Measurements from ENCODE around the gene NPHP4.
"Not testable (repeated sequence)": the region's sequence is repeated elsewhere in the genome, so short reads cannot be mapped to it uniquely, and the experiment has no call there.

NPHP4 gene

DNA sequence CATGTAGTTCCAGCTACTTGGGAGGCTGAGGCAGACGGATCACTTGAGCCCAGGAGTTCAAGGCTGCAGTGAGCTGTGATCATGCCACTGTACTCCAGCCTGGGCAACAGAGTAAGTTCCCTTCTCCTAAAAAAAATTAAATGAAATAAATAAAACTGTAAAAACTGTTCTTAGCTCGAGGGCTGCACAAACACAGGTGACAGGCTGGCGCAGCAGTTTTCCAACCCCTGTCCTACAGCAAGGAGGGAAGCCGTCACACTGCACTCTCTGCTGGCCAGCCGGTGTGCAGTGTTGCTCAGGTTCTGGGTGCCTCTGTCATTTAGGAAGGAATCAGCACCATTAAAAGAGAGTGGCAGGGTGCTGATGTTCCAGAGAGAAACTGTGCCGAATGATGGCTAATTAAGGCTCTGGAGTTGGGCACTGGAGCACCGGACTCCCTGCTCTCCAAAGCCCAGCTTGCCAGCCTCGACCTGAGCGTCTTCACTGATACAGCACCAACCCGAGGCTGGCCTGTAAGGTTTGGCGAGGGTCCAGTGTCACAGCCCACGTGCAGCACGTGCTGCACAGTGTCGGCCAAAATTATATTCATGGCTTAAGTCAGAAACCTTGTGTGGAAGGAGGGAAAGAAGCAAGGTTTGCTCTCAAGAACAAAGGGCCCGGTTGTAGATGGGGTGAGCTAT lies 27.1 kb upstream of the NPHP4 start:
- no peak for TF ChIP-seq EZH2phosphoT487 (IDR thresholded peaks at IDR 0.05; ENCODE audit: borderline replicate concordance, low read length)
- TF ChIP-seq, protein P1, sequence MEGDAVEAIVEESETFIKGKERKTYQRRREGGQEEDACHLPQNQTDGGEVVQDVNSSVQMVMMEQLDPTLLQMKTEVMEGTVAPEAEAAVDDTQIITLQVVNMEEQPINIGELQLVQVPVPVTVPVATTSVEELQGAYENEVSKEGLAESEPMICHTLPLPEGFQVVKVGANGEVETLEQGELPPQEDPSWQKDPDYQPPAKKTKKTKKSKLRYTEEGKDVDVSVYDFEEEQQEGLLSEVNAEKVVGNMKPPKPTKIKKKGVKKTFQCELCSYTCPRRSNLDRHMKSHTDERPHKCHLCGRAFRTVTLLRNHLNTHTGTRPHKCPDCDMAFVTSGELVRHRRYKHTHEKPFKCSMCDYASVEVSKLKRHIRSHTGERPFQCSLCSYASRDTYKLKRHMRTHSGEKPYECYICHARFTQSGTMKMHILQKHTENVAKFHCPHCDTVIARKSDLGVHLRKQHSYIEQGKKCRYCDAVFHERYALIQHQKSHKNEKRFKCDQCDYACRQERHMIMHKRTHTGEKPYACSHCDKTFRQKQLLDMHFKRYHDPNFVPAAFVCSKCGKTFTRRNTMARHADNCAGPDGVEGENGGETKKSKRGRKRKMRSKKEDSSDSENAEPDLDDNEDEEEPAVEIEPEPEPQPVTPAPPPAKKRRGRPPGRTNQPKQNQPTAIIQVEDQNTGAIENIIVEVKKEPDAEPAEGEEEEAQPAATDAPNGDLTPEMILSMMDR (IDR thresholded peaks at IDR 0.05; ENCODE audit: low read depth, low read length, poor library complexity, severe bottlenecking) = no peak

DNA sequence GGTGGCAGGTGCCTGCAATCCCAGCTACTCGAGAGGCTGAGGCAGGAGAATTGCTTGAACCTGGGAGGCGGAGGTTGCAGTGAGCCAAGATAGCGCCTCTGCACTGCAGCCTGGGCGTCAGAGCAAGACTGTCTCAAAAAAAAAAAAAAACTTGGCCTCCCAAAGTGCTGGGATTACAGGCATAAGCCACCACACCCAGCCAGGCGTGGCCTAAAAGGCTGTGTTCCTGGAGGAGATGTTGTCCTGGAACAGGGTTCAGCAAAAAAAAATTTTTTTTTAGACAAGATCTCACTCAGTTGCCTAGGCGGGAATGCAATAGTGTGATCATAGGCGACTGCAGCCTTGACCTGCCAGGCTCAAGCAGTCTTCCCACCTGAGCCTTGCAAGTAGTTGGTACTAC lies 25.4 kb upstream of the NPHP4 start:
- not testable (repeated sequence) for H3K27ac ChIP-seq (ENCODE audit: low read depth, low read length); H3K4me1 ChIP-seq (ENCODE audit: control insufficient read depth, low read length); H3K4me2 ChIP-seq (ENCODE audit: low read length); H3K79me2 ChIP-seq (ENCODE audit: control insufficient read depth, low read length); H3K9me3 ChIP-seq (ENCODE audit: control insufficient read depth, insufficient read depth, low read length); H4K20me1 ChIP-seq (ENCODE audit: control insufficient read depth, insufficient read depth, low read depth, low read length); H3K36me3 ChIP-seq (ENCODE audit: control insufficient read depth, low read length); H3K9me2 ChIP-seq (replicated peaks; ENCODE audit: control insufficient read depth, low read length); H3F3A ChIP-seq (ENCODE audit: control insufficient read depth, insufficient read depth); H3K4me3 ChIP-seq (ENCODE audit: low read length); H3K27me3 ChIP-seq (ENCODE audit: control insufficient read depth, low read length)

More for the DNA sequence above, 27.1 kb upstream of the NPHP4 start:
- H3K4me2 ChIP-seq (ENCODE audit: low read length) = no peak overlapping the region
- no peaks in the 10 kb centered on the region for H3K79me2 ChIP-seq (ENCODE audit: control insufficient read depth, low read length)
- H3K9me2 ChIP-seq (replicated peaks; ENCODE audit: control insufficient read depth, low read length) = no peaks in the 10 kb centered on the region
- H3K36me3 ChIP-seq (ENCODE audit: control insufficient read depth, low read length) = no peaks in the 10 kb centered on the region
- H3K4me1 ChIP-seq (ENCODE audit: control insufficient read depth, low read length) = peaks cover 4% of the 10 kb centered on the region
- H3F3A ChIP-seq (ENCODE audit: control insufficient read depth, insufficient read depth) = no peaks in the 10 kb centered on the region
- no peak overlapping the region for H3K4me3 ChIP-seq (ENCODE audit: low read length)
- no peaks in the 10 kb centered on the region for H4K20me1 ChIP-seq (ENCODE audit: control insufficient read depth, insufficient read depth, low read depth, low read length)
- H3K9me3 ChIP-seq (ENCODE audit: control insufficient read depth, insufficient read depth, low read length) = no peaks in the 10 kb centered on the region
- H3K27ac ChIP-seq (ENCODE audit: low read depth, low read length) = no peak overlapping the region
- H3K27me3 ChIP-seq (ENCODE audit: control insufficient read depth, low read length) = no peaks in the 10 kb centered on the region

GRCh38 chr1:6016191-6016865 lies 24.1 kb upstream of the NPHP4 start:
- no peaks in the 10 kb centered on the region for H3F3A ChIP-seq (ENCODE audit: control insufficient read depth, insufficient read depth)
- no peaks in the 10 kb centered on the region for H3K79me2 ChIP-seq (ENCODE audit: control insufficient read depth, low read length)
- H3K36me3 ChIP-seq (ENCODE audit: control insufficient read depth, low read length) = no peaks in the 10 kb centered on the region
- H3K27me3 ChIP-seq (ENCODE audit: control insufficient read depth, low read length) = no peaks in the 10 kb centered on the region
- no peaks in the 10 kb centered on the region for H3K4me1 ChIP-seq (ENCODE audit: control insufficient read depth, low read length)
- no peak overlapping the region for H3K4me2 ChIP-seq (ENCODE audit: low read length)
- no peaks in the 10 kb centered on the region for H3K9me3 ChIP-seq (ENCODE audit: control insufficient read depth, insufficient read depth, low read length)
- H3K4me3 ChIP-seq (ENCODE audit: low read length) = no peak overlapping the region
- no peak overlapping the region for H3K27ac ChIP-seq (ENCODE audit: low read depth, low read length)
- no peaks in the 10 kb centered on the region for H3K9me2 ChIP-seq (replicated peaks; ENCODE audit: control insufficient read depth, low read length)
- no peaks in the 10 kb centered on the region for H4K20me1 ChIP-seq (ENCODE audit: control insufficient read depth, insufficient read depth, low read depth, low read length)
- TF ChIP-seq EZH2phosphoT487 (IDR thresholded peaks at IDR 0.05; ENCODE audit: borderline replicate concordance, low read length) = no peak
- TF ChIP-seq, protein P1 (IDR thresholded peaks at IDR 0.05; ENCODE audit: low read depth, low read length, poor library complexity, severe bottlenecking) = no peak
